HFF-Myc (cell line): ENCODE results near the gene EXOG.

ENCODE experiments used
- DNase-seq: peaks from one replicate; pipeline ENCODE4 v3.0.0-alpha.2; 2011; ENCODE audit warnings: low read depth; ENCODE audit errors: extremely low read depth
- H3K4me3 ChIP-seq: replicated peaks from 2 replicates; pipeline ENCODE4 v1.5.1; 2011; ENCODE audit warnings: low read depth, mild to moderate bottlenecking, control low read depth, low read length
- TF ChIP-seq, protein P1 (sequence below): IDR thresholded peaks from 2 replicates; pipeline ENCODE4 v1.5.1; 2012; ENCODE audit warnings: mild to moderate bottlenecking, low read depth, low read length, control low read depth; ENCODE audit errors: missing control alignments

Gene EXOG

DNA sequence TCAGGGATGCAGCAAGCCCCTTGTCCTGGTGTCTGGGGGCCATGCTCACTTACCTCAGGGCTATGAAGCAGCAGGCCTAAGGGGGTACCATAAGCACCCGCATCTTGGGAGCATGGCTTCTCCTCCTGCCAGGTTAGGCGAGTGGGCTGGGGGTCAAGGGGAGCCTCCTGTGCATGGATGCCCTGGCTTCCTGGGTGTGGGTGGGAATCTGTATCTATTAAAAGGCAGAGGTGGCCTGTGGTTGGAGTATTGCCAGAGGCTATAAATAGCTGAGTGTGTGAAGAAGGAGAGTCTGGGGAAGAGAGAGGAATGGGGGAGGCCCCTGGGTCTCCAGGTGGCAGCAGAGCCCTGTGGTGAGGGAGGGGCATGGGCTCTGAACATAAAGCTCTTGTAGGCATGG lies 22.9 kb upstream of the EXOG start:
- TF ChIP-seq, protein P1, sequence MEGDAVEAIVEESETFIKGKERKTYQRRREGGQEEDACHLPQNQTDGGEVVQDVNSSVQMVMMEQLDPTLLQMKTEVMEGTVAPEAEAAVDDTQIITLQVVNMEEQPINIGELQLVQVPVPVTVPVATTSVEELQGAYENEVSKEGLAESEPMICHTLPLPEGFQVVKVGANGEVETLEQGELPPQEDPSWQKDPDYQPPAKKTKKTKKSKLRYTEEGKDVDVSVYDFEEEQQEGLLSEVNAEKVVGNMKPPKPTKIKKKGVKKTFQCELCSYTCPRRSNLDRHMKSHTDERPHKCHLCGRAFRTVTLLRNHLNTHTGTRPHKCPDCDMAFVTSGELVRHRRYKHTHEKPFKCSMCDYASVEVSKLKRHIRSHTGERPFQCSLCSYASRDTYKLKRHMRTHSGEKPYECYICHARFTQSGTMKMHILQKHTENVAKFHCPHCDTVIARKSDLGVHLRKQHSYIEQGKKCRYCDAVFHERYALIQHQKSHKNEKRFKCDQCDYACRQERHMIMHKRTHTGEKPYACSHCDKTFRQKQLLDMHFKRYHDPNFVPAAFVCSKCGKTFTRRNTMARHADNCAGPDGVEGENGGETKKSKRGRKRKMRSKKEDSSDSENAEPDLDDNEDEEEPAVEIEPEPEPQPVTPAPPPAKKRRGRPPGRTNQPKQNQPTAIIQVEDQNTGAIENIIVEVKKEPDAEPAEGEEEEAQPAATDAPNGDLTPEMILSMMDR: no peak
- DNase-seq: no peak
- no peak overlapping the region for H3K4me3 ChIP-seq

DNA sequence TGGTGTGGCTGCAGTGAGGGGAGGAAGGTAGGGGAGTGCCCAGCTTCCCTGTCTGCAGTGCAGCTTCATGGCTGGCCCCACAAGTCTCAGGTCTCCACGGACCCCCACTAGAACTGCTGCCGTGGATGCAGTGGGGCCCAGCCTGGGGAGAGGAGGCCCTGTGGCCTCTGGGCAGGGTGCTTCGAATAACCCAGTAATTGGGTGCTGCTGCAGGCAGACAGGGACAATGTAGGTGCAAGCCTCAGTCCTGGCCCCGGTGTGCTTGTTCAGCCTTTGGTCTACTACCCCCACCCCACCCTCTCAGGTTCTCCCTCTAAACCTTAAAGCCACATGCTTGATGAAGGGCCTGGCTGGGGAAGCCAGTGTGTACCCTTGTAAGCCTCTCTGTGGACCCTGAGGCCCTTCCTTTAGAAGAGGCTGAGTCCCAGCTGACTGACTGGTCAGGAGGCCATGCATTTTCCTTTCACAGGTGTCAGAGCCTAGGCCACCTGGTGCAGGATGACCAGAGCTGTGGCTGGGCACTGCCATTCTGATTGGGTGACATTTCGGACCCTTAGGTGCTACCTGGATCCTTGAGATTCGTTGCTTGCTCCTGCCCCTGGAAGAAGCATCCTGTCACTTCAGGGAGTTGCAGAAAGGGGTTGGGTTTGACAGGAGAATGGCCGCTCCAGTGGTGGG lies 21.1 kb upstream of the EXOG start:
- no peak for DNase-seq
- H3K4me3 ChIP-seq: no peak overlapping the region
- TF ChIP-seq, protein P1: no peak

DNA sequence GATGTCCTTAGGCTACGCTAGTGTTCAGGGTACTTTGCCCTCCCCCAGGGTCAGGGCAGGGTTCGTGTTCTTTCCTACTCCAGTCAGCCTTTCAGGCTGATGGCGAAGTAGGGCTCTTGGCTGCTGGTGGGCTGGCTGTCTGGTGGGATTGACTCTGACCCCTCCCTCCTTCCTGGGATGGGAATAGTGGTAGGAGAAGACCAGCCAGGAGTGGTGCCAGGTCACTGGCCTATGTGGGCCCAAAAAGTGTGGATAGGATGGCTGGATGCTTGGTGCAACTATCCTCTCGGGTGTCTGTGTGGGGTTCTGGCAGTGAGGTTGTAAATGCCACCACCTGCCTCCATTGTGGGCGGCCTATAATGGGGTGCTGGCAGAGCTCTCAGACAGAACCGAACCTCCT lies 20.4 kb upstream of the EXOG start:
- no peak overlapping the region for H3K4me3 ChIP-seq
- TF ChIP-seq, protein P1: no peak
- DNase-seq: no peak

DNA sequence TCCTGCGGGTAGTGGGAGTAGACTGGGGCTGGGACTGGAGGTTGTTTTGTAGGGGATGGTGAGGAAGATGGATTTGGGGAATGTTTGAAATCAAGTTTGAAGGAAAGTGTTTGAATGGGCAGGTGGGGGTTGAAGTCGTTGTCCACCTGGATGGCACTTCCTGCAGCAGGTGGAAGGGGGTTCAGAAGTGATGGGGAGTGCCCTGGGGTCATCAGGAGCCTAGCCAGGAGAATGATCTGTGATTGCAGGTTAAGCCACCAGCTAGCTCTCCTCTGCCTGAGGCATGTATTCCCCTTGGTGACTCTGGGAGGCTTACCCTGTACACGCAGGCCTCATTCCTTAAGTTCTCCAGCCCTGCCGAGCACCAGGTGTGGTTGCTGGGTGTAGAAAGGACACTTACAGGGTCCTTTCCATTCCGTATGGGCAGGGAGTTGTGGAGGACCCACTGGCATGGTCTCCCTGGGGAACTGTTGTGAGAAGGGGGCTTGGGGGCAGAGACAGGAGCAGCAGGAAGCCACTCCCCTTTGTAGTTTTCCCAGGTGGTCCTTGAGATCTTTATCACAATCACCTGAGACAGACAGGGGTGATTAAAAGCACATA lies 19.9 kb upstream of the EXOG start:
- H3K4me3 ChIP-seq: no peak overlapping the region
- no peak for DNase-seq
- TF ChIP-seq, protein P1: no peak

DNA sequence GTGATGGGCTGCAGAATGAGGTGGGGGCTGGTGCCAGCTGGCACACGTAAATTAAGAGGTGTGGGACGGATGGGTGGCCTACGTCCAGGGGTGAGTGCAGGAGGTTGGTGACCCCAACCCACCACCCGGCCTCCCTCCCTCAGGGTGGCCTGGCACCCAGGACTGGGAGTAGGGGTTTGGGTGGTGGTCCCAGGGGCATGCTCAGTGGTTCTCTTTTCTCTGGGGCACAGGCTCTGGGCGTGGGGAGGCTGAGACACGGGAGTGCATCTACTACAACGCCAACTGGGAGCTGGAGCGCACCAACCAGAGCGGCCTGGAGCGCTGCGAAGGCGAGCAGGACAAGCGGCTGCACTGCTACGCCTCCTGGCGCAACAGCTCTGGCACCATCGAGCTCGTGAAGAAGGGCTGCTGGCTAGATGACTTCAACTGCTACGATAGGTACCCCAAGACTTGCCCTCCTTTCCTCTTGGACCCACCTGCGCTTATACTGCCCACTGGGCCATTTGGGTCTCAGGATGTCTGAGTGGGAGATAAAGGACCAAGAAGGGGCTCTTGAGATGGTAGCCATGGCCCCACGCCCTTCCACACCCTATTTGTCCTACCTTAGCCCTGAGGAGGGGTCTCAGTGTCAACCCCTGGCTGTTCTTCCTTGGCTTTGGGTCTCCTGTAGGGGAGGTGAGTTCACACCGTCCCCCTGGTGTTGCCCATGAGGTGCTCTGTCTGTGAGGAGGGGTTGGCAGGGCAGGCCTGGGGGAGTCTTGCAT lies 18.9 kb upstream of the EXOG start:
- H3K4me3 ChIP-seq: no peak overlapping the region
- DNase-seq: no peak
- TF ChIP-seq, protein P1: no peak

DNA sequence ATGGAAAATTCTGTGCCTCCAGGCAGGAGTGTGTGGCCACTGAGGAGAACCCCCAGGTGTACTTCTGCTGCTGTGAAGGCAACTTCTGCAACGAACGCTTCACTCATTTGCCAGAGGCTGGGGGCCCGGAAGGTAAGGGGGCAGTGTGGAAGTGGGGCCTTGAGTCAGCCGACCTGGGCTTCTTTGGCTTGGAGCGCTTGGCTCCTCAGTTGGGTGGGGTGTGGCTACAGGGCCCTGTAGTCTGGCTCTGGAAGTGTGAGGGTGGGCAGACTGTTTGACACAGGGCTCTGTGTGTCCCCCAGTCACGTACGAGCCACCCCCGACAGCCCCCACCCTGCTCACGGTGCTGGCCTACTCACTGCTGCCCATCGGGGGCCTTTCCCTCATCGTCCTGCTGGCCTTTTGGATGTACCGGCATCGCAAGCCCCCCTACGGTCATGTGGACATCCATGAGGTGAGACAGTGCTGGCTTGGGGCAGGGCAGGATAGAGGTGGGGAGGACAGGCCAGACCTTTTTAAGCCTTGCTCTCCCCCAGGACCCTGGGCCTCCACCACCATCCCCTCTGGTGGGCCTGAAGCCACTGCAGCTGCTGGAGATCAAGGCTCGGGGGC lies 18.2 kb upstream of the EXOG start:
- TF ChIP-seq, protein P1: no peak
- no peak for DNase-seq
- H3K4me3 ChIP-seq: no peak overlapping the region
